GM04504 (cell line): ENCODE measurements around the gene SIKE1.
"Not testable (repeated sequence)": the region's sequence is repeated elsewhere in the genome, so short reads cannot be mapped to it uniquely, and the experiment has no call there.

ENCODE experiments used
- DNase-seq: peaks from one replicate; pipeline ENCODE4 v3.0.0-alpha.2; 2012; ENCODE audit warnings: low read depth

The SIKE1 gene

GRCh38 chr1:114780344-114781226 lies at the start of gene SIKE1:
Gene SIKE1, minus strand, starts transcription at chr1:114780685. Its CDS starts 78 bp downstream, at chr1:114780607.
- peak; percentile 78 for DNase-seq

DNA sequence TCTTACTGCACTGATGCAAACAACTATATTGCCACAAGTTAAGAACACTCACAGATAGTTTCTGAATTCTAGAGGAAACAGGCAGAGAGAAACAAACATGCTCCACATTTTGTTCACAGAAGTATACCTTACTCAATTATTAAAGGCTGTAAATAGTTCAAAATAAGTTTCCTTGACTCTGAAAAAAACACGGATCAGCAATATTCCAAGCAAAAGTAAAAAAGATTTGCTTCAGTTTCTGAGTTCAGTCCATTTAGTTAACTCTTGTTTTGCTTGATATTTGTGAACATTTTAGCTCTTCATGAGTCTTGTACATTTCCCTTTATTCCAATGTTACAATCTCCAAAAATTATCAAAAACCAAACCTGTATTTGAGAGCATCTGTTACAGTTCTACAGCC lies 49.6 kb upstream of the SIKE1 start:
- DNase-seq, result not testable (repeated sequence)

DNA sequence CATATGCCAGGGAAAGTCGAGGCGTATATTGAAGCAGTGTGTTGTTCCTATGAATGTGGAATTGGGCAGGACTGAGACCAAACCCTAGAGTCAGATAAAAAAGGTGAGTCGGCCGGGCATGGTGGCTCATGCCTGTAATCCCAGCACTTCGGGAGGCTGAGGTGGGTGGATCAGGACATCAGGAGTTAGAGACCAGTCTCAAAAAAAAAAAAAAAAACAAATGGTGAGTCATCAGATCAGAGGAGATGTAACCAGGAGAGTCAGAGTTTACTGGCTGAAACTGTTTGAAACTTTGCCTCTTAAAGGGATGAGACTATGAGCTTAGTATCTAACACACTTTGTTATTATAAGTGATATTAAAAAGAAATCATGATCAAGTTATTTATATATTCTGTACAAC lies 47.8 kb upstream of the SIKE1 start:
- no peak for DNase-seq

DNA sequence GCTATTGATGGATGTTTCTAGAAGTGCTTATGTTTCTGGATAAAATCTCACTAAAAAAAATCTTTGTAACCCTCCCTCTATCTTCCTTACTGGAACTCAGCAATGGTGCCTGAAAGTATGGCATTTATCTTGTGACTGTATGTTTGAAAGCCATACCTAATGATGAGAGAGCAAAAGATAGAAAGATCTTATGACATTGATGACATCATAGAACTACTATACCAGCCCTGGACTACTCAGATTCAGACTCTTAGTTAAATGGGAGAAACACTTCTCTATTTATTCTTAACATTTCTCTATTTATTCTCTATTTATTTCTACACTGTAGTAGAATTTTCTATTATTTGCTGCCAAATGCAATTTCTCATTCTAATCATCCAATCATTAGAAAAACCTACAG lies 41.5 kb upstream of the SIKE1 start:
- DNase-seq, result no peak

DNA sequence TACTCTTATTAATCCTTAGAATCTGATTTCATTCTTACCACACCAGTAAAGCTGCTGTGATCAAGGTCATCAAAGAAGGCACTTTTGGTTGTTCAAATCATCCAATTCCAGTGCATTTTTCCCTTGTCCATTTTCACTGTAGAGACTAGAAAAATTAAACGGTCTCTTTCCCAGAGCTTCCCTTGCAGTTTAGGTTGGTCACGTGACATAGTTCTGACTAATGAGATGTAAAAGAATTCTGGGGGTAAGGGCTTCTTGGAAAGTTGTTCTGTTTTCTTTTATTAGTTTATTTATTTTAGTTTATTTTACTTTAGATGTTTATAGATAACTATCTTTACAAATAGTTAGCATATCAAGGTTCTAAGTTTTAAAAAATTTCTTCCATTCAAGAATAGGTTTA lies 39.9 kb upstream of the SIKE1 start:
- no peak for DNase-seq

DNA sequence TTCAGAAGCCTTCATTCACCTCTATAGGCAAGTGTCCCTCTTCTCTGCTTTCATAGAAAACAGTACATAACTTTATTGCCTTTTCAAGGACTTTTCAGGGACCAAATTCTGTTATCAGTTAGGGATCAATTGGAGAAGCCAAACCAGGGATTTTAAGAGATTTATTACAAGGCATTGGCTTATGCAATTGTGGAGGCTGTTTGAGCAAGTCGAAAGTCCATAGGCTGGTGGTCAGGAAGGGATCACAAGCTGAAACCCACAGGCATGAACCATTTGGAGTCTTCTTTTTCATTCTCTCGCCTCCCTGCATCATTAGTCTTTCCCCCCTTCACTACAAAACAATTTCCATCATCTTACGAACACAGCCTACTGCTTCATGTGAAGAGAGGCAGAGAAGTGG lies 39.4 kb upstream of the SIKE1 start:
- no peak for DNase-seq

DNA sequence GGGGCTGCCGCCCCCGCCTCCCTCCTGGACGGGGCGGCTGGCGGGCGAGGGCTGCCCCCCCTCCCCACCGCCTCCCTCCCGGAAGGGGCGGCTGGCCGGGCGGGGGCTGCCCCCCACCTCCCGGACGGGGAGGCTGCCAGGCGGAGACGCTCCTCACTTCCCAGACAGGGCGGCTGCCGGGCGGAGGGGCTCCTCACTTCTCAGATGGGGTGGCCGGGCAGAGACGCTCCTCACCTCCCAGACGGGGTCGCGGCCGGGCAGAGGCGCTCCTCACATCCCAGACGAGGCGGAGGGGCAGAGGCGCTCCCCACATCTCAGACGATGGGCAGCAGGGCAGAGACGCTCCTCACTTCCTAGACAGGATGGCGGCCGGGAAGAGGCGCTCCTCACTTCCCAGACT lies 24.0 kb upstream of the SIKE1 start:
- not testable (repeated sequence) for DNase-seq

DNA sequence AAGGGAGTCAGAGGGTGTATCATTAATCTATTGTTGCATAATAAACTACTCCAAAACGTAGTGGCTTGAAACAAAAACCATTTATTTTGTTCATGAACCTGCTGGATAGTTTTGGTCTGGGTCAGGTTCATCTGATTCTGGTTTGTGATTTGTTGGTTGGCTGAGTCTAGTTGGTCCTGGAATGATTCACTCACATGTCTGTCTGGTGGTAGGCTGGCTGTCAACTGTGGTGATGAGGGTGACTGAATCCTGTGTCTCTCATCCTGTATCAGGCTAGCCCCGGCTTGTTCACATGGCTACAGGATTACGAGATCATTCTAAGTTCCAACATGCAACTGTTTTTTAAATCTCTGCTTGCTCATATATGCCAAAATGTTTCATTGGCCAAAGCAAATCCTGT lies 22.5 kb upstream of the SIKE1 start:
- DNase-seq, result no peak

DNA sequence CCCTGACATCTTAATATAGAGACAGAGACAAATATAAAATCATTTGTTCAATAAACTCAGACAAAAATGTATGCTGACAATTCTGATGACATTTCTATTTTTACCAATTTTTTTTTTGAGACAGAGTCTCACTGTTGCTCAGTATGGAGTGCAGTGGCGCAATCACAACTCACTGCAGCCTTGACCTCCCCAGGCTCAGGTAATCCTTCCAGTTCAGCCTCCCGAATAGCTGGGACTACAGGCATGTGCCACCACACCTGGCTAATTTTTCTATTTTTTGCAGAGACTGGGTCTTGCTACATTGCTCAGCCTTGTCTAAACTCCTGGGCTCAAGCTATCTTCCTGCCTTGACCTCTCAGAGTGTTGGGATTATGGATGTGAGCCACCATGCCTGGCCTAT lies 13.6 kb upstream of the SIKE1 start:
- no peak for DNase-seq

DNA sequence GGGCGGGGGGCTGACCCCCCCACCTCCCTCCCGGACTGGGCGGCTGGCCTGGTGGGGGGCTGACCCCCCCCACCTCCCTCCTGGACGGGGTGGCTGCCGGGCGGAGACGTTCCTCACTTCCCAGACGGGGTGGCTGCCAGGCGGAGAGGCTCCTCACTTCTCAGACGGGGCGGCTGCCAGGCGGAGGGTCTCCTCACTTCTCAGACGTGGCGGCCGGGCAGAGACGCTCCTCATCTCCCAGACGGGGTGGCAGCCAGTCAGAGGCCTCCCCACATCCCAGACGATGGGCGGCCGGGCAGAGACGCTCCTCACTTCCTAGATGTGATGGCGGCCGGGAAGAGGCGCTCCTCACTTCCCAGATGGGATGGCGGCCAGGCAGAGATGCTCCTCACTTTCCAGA lies 10.1 kb upstream of the SIKE1 start:
- DNase-seq, result not testable (repeated sequence)

DNA sequence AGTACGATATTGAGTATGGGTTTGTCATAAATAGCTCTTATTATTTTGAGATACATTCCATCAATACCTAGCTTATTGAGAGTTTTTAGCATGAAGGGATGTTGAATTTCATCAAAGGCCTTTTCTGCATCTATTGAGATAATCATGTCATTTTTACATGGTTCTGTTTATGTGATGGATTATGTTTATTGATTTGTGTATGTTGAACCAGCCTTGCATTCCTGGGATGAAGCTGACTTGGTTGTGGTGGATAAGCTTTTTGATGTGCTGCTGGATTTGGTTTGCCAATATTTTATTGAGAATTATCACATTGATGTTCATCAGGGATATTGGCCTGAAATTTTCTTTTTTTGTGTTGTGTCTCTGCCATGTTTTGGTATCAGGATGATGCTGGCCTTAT lies 6.0 kb upstream of the SIKE1 start:
- DNase-seq, result not testable (repeated sequence)

DNA sequence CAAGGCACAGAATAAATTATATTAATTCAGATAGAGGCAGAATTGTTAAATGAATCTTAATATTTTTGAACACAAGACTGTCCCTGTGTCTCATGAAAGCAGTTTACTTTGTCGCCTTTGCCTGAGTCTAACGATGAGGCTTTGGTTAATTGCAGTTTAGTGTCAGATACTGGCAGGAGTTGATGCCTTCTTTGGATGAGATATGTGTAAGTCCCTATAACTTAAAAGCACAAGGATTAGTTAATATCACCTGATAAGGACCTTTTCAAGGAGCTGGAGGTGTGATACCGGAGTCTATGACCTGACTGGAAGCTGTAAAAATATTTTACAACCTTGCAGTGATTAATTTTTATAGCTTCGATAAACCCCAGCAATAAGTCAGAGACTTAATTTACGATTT lies 2.0 kb upstream of the SIKE1 start:
- no peak for DNase-seq

- DNase-seq, result no peak
Measured at GRCh38 chr1:114779722-114780121, 763 bp downstream of the SIKE1 start.

- not testable (repeated sequence) for DNase-seq
Measured at GRCh38 chr1:114776726-114777125, 3.8 kb downstream of the SIKE1 start.

DNA sequence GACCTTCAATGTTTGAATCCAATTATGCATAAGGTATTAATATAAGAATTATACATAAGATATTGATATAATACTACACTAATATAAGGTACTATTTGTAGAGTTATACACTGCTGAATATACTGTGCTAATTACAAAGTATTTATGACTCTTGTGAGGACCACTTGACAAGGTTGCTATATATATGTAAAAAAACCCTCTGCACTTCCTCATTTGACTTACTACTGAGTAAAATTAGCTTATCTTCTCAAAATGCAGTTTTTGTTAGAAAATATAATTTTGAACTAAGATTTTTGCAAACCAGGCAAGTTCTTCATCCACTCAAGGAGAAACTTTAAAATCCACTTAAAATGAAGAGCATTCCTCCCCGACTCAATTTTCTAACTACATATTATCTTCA lies 8.5 kb downstream of the SIKE1 start:
- DNase-seq, result no peak

GRCh38 chr1:114770989-114771388 lies 9.5 kb downstream of the SIKE1 start:
- no peak for DNase-seq

GRCh38 chr1:114764689-114765088 lies 15.8 kb downstream of the SIKE1 start:
- DNase-seq, result no peak

- DNase-seq, result no peak
Measured at GRCh38 chr1:114758256-114758832, 22.1 kb downstream of the SIKE1 start.

DNA sequence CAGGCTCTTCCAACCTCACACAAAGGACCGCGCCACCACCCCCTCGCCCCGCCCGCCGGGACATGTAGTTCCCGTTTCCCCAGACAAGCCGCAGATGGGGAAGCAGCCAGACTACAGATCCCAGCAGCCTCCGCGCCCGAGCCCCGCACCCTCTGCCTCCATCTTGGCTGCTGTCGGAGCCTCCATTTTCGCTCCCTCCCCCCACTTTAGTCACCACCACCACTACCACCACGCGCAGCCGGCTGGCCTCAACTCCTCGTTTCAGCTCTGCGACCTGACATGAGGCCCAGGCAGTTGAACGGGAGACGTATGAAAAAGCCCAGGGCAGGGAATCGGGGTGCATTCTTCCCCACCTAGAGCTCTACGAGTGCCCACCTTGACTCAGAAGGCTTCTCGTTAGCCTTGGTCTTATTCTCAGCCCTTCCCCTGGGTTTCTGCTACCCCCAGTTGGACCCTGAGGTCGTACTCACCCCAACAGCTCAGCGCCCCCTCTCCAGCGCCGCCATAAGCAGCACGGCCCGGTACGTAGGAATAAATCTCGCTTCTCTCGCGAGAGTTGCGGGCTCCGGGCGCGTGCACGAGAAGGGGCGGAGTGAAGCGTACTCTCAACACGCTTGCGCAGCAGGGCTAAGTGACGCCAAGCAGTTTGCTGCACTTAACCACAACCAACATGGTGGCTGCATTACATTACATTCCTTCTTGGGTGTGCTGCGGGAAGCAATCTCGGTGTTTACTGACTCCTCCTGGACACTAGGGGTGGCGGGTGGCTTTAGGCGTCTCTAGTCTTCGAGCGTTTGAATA lies 22.8 kb downstream of the SIKE1 start, which contains the start of gene CSDE1:
CSDE1 (minus strand) TSS at position 530 of the 801 bp plus-strand sequence. CDS start 18,094 bp downstream, outside the sequence.
- peak; percentile 98 for DNase-seq

GRCh38 chr1:114756949-114757454 lies 23.5 kb downstream of the SIKE1 start:
- DNase-seq, result peak; percentile 12

- DNase-seq, result no peak
Measured at GRCh38 chr1:114756009-114756892, 24.2 kb downstream of the SIKE1 start.
